Uterus (tissue), 4 donors: ENCODE measurements around the gene SETSIP. TPM values are rescaled to one million over a fixed set of nuclear protein-coding genes. Genes with fewer than 3 reads are reported as not detected.

Experiments
- DNase-seq, 2 donors: peaks; one replicate each; pipeline ENCODE4 v3.0.0-alpha.2; 2019 to 2020
- H3K27ac ChIP-seq, 2 donors: fragments of 200-600 bp; sonication (generic); 1 replicate in 1 of 2; 2 replicates in 1 of 2; pipeline ENCODE4 v1.5.1; 2016 to 2018
- H3K27me3 ChIP-seq, 2 donors: fragments of 200-600 bp; sonication (generic); one replicate each; pipeline ENCODE4 v1.5.1; 2018 to 2019; ENCODE audit warnings: control low read depth in 1 of 2
- H3K36me3 ChIP-seq, 2 donors: fragments of 200-600 bp; sonication (generic); one replicate each; pipeline ENCODE4 v1.5.1; 2019; ENCODE audit warnings: control low read depth in 1 of 2
- H3K4me1 ChIP-seq, 2 donors: fragments of 200-600 bp; sonication (generic); one replicate each; pipeline ENCODE4 v1.5.1; 2018 to 2019; ENCODE audit warnings: control low read depth in 1 of 2
- H3K4me3 ChIP-seq, 2 donors: fragments of 200-600 bp; sonication (generic); 1 replicate in 1 of 2; 2 replicates in 1 of 2; pipeline ENCODE4 v1.5.1; 2018 to 2019; ENCODE audit warnings: mild to moderate bottlenecking in 1 of 2
- H3K9me3 ChIP-seq, 2 donors: fragments of 200-600 bp; sonication (generic); one replicate each; pipeline ENCODE4 v1.5.1; 2019; ENCODE audit warnings: control low read depth in 1 of 2
- CTCF ChIP-seq, 4 experiments: fragments of 200-600 bp in 2 of 4; fragments of 450-650 bp in 2 of 4; sonication (generic) in 2 of 4; IDR thresholded peaks; one replicate each; pipeline ENCODE4 v1.5.1; 2016 to 2019; ENCODE audit warnings: antibody characterized with exemption in 4 of 4, mild to moderate bottlenecking in 2 of 4, moderate library complexity in 1 of 4
- POLR2A ChIP-seq, 2 donors: fragments of 450-650 bp; IDR thresholded peaks; one replicate each; pipeline ENCODE4 v1.6.1; 2016; ENCODE audit warnings: antibody characterized with exemption in 2 of 2, mild to moderate bottlenecking in 1 of 2, moderate library complexity in 1 of 2
- intact Hi-C: fragments of 100-400 bp; cut with DNase I; formaldehyde crosslinking; loops from one replicate; pipeline ENCODE4 v1.15.1; 2023; ENCODE audit warnings: low total_unique reads
- total RNA-seq, 4 donors: library from RNA; depleted of rRNA in 3 of 4; stranded (reverse); fragments of >200 nt in 3 of 4; gene quantifications; one replicate each; pipeline versions ENCODE4 v1.1.0 to v1.2.4, GENCODE V29; 2014 to 2023
- donor health status: DM: yes; HTN: yes; CAD: no.

Gene SETSIP
- total RNA-seq, 4 donors from 2014 or later, result not detected

GRCh38 chr1:92040971-92041370, 34.2 kb downstream of the SETSIP start:
- Histone ChIP-seq H3K27me3 (no peaks in the 10 kb centered on the region), H3K4me1 (no peaks in the 10 kb centered on the region), H3K9me3 (no peaks in the 10 kb centered on the region), H3K27ac (no peak overlapping the region), H3K4me3 (no peak overlapping the region), H3K36me3 (no peaks in the 10 kb centered on the region)
- no peak for DNase-seq
- intact Hi-C loops, result no loop called here
- TF ChIP-seq CTCF (IDR thresholded peaks at IDR 0.05) (no peak), POLR2A (IDR thresholded peaks at IDR 0.05) (no peak)

- TF ChIP-seq CTCF (IDR thresholded peaks at IDR 0.05), result no peak
- no peak for TF ChIP-seq POLR2A (IDR thresholded peaks at IDR 0.05)
- Histone ChIP-seq H3K27ac (no peak overlapping the region), H3K9me3 (no peaks in the 10 kb centered on the region), H3K4me1 (no peaks in the 10 kb centered on the region), H3K36me3 (no peaks in the 10 kb centered on the region), H3K4me3 (no peak overlapping the region), H3K27me3 (no peaks in the 10 kb centered on the region)
- intact Hi-C loops, result no loop called here
- DNase-seq, result no peak
These were observed 36.4 kb downstream of the SETSIP start for GRCh38 chr1:92038695-92039346.

- intact Hi-C loops, result no loop called here
- TF ChIP-seq CTCF (IDR thresholded peaks at IDR 0.05) (no peak), POLR2A (IDR thresholded peaks at IDR 0.05) (no peak)
- Histone ChIP-seq H3K9me3 (no peaks in the 10 kb centered on the region), H3K36me3 (no peaks in the 10 kb centered on the region), H3K4me3 (no peak overlapping the region), H3K27ac (no peak overlapping the region), H3K4me1 (no peaks in the 10 kb centered on the region), H3K27me3 (no peaks in the 10 kb centered on the region)
- no peak for DNase-seq
These were observed 37.8 kb downstream of the SETSIP start for GRCh38 chr1:92037400-92037799.

- TF ChIP-seq CTCF (IDR thresholded peaks at IDR 0.05), result no peak
- no peak for TF ChIP-seq POLR2A (IDR thresholded peaks at IDR 0.05)
- H3K36me3 ChIP-seq, result no peaks in the 10 kb centered on the region
- H3K27me3 ChIP-seq, result no peaks in the 10 kb centered on the region
- no peaks in the 10 kb centered on the region for H3K9me3 ChIP-seq
- intact Hi-C loops, result no loop called here
- no peaks in the 10 kb centered on the region for H3K4me1 ChIP-seq
- no peak overlapping the region for H3K4me3 ChIP-seq
- no peak overlapping the region for H3K27ac ChIP-seq
- DNase-seq, result no peak
These were observed 43.7 kb downstream of the SETSIP start for GRCh38 chr1:92031281-92032110.

- DNase-seq, result no peak
- no peak for TF ChIP-seq CTCF (IDR thresholded peaks at IDR 0.05)
- TF ChIP-seq POLR2A (IDR thresholded peaks at IDR 0.05), result no peak
- Histone ChIP-seq H3K27me3 (no peaks in the 10 kb centered on the region), H3K4me1 (no peaks in the 10 kb centered on the region), H3K4me3 (no peak overlapping the region), H3K27ac (no peak overlapping the region), H3K9me3 (no peaks in the 10 kb centered on the region), H3K36me3 (no peaks in the 10 kb centered on the region)
- intact Hi-C loops, result no loop called here
These were observed 44.5 kb downstream of the SETSIP start for GRCh38 chr1:92030656-92031107.
